Esophagus muscularis mucosa (tissue), 4 donors: Measurements from ENCODE around the gene KRT78. TPM values are rescaled to one million over a fixed set of nuclear protein-coding genes. Genes with fewer than 3 reads are reported as not detected.

Experiments
- DNase-seq: peaks from one replicate; pipeline ENCODE4 v3.0.0-alpha.2; 2017; ENCODE audit errors: extremely low spot score
- H3K27ac ChIP-seq, 4 donors: fragments of 200-600 bp; sonication (generic); replicated peaks in 1 of 4; 1 replicate in 3 of 4; 2 replicates in 1 of 4; pipeline ENCODE4 v1.5.1; 2016 to 2019; ENCODE audit warnings: mild to moderate bottlenecking in 1 of 4
- H3K27me3 ChIP-seq, 4 donors: fragments of 200-600 bp; sonication (generic); one replicate each; pipeline versions ENCODE4 v1.5.1 to v1.6.0; 2016 to 2019
- H3K36me3 ChIP-seq, 4 donors: fragments of 200-600 bp; sonication (generic); one replicate each; pipeline ENCODE4 v1.5.1; 2016 to 2019
- H3K4me1 ChIP-seq, 4 donors: fragments of 200-600 bp; sonication (generic); one replicate each; pipeline ENCODE4 v1.5.1; 2016 to 2019
- H3K4me3 ChIP-seq, 4 donors: fragments of 200-600 bp; sonication (generic); 1 replicate in 2 of 4; 2 replicates in 2 of 4; pipeline ENCODE4 v1.5.1; 2016 to 2019; ENCODE audit warnings: mild to moderate bottlenecking in 4 of 4, moderate library complexity in 1 of 4
- H3K9me3 ChIP-seq, 4 donors: fragments of 200-600 bp; sonication (generic); 1 replicate in 3 of 4; 2 replicates in 1 of 4; pipeline ENCODE4 v1.5.1; 2016 to 2019
- EP300 ChIP-seq: sonication (generic); formaldehyde crosslinking; IDR thresholded peaks from one replicate; pipeline ENCODE4 v1.6.1; 2017; ENCODE audit warnings: antibody characterized with exemption
- POLR2A ChIP-seq: fragments of 450-650 bp; IDR thresholded peaks from one replicate; pipeline ENCODE4 v1.6.1; 2017; ENCODE audit warnings: antibody characterized with exemption, moderate library complexity, mild to moderate bottlenecking, low read depth
- POLR2AphosphoS5 ChIP-seq, 2 donors: sonication (generic); formaldehyde crosslinking; IDR thresholded peaks; one replicate each; pipeline ENCODE4 v1.6.1; 2017; ENCODE audit warnings: antibody characterized with exemption in 2 of 2
- WGBS: methylation state at CpG from one replicate; pipeline ENCODE4 v1.1.5; 2018; 5-methylcytosine and 5-hydroxymethylcytosine counted together
- intact Hi-C: fragments of 100-400 bp; cut with DNase I; formaldehyde crosslinking; loops from one replicate; pipeline ENCODE4 v1.15.1; 2023
- total RNA-seq, 4 donors: library from RNA; depleted of rRNA; stranded (reverse); fragments of >200 nt; gene quantifications; one replicate each; pipeline versions ENCODE4 v1.1.0 to v1.2.1, GENCODE V29; 2016
- TF ChIP-seq, protein P1 (sequence below), 3 experiments: fragments of 200-600 bp in 2 of 3; fragments of 450-650 bp in 1 of 3; sonication (generic) in 2 of 3; IDR thresholded peaks; one replicate each; pipeline ENCODE4 v1.5.1; 2017 to 2019; ENCODE audit warnings: antibody characterized with exemption in 3 of 3, mild to moderate bottlenecking in 2 of 3, moderate library complexity in 1 of 3

Gene KRT78
- total RNA-seq, 4 donors from 2014 or later, result 0.33 to 2.1 (median 0.75) TPM; not detected in 1

DNA sequence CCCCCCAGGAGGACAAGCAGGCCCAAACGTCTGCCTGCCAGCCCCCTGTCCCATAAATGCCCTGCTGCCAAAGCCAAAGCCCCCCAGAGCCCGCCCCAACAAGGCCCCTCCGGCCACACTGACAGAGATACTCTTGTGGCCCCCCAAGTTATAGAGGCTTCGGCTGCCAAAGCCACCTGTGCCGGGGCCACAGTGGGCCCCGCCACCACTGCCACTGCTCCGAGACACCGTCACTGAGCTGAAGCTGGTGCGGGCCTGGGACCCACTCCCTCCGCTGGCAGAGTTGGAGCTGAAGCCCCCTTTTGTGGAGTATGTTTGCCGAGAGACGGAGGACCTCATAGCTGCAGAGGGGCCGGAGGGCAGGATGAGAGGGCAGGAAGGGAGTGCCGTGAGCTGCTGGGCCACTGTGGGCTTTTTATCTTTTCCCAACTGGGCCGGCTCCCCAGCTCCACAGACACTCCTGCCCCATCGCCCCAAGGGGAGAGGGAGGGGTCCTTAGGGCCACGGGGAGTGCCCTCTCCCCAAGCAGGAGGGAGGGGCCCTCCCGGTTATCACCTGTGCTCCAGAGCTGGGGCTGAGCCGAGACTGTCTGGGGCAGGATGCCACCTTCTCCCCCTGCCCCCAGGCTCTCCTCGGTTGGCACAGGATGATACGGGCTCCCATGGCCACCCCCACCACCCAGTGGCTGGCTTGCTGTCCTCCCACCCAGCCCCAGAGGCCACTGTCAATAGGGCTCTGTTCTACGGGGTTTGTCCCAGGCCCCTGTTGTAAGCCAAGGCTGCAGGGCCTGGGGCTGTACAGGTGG, 14.7 kb downstream of the KRT78 start, which contains the start of gene KRT79:
KRT79 (minus strand) TSS at position 390 of the 805 bp plus-strand sequence; CDS start at position 339, 51 bp downstream.
- Histone ChIP-seq H3K27me3 (peaks cover 0 to 45% (median 0%) of the 10 kb centered on the region in 4 donors), H3K36me3 (no peaks in the 10 kb centered on the region), H3K4me1 (no peaks in the 10 kb centered on the region), H3K9me3 (no peaks in the 10 kb centered on the region), H3K4me3 (no peak within 1 kb of the TSS), H3K27ac (no peak within 1 kb of the TSS)
- 86% methylated on average over 18 of the region's 22 CpGs for WGBS
- no peak for TF ChIP-seq POLR2AphosphoS5 (IDR thresholded peaks at IDR 0.05)
- TF ChIP-seq, protein P1, sequence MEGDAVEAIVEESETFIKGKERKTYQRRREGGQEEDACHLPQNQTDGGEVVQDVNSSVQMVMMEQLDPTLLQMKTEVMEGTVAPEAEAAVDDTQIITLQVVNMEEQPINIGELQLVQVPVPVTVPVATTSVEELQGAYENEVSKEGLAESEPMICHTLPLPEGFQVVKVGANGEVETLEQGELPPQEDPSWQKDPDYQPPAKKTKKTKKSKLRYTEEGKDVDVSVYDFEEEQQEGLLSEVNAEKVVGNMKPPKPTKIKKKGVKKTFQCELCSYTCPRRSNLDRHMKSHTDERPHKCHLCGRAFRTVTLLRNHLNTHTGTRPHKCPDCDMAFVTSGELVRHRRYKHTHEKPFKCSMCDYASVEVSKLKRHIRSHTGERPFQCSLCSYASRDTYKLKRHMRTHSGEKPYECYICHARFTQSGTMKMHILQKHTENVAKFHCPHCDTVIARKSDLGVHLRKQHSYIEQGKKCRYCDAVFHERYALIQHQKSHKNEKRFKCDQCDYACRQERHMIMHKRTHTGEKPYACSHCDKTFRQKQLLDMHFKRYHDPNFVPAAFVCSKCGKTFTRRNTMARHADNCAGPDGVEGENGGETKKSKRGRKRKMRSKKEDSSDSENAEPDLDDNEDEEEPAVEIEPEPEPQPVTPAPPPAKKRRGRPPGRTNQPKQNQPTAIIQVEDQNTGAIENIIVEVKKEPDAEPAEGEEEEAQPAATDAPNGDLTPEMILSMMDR (IDR thresholded peaks at IDR 0.05), result no peak
- TF ChIP-seq EP300, result no peak
- no peak for TF ChIP-seq POLR2A
- intact Hi-C loops, result no loop called here
- DNase-seq, result no peak

- TF ChIP-seq POLR2A, result no peak
- TF ChIP-seq, protein P1 (IDR thresholded peaks at IDR 0.05), result no peak
- no peak for TF ChIP-seq POLR2AphosphoS5 (IDR thresholded peaks at IDR 0.05)
- TF ChIP-seq EP300, result no peak
- Histone ChIP-seq H3K27ac (no peak overlapping the region), H3K4me1 (no peaks in the 10 kb centered on the region), H3K36me3 (no peaks in the 10 kb centered on the region), H3K9me3 (no peaks in the 10 kb centered on the region), H3K4me3 (no peak overlapping the region), H3K27me3 (peaks cover 0 to 38% (median 0%) of the 10 kb centered on the region in 4 donors)
- intact Hi-C loops, result no loop called here
- DNase-seq, result no peak
- WGBS, result 96% methylated on average over 17 of the region's 20 CpGs
Observed at GRCh38 chr12:52832985-52833905, 15.5 kb downstream of the KRT78 start.

- Histone ChIP-seq H3K9me3 (no peaks in the 10 kb centered on the region), H3K4me3 (no peak overlapping the region), H3K27ac (no peak overlapping the region), H3K27me3 (peaks cover 0 to 30% (median 0%) of the 10 kb centered on the region in 4 donors), H3K4me1 (no peaks in the 10 kb centered on the region), H3K36me3 (no peaks in the 10 kb centered on the region)
- TF ChIP-seq, protein P1 (IDR thresholded peaks at IDR 0.05), result no peak
- TF ChIP-seq POLR2A (no peak), POLR2AphosphoS5 (IDR thresholded peaks at IDR 0.05) (no peak), EP300 (no peak)
- intact Hi-C loops, result no loop called here
- WGBS, result 79% methylated on average over 3 of the region's 3 CpGs
- DNase-seq, result no peak
Observed at GRCh38 chr12:52832451-52832850, 16.3 kb downstream of the KRT78 start.

GRCh38 chr12:52831251-52831650, 17.5 kb downstream of the KRT78 start:
- intact Hi-C loops, result no loop called here
- no peak for TF ChIP-seq EP300
- Histone ChIP-seq H3K27me3 (peaks cover 0 to 21% (median 0%) of the 10 kb centered on the region in 4 donors), H3K27ac (no peak overlapping the region), H3K36me3 (no peaks in the 10 kb centered on the region), H3K9me3 (no peaks in the 10 kb centered on the region), H3K4me3 (no peak overlapping the region), H3K4me1 (no peaks in the 10 kb centered on the region)
- 83% methylated on average over 6 of the region's 7 CpGs for WGBS
- DNase-seq, result no peak
